Measurements from ENCODE around the gene MLLT3.

MLLT3 gene

DNA sequence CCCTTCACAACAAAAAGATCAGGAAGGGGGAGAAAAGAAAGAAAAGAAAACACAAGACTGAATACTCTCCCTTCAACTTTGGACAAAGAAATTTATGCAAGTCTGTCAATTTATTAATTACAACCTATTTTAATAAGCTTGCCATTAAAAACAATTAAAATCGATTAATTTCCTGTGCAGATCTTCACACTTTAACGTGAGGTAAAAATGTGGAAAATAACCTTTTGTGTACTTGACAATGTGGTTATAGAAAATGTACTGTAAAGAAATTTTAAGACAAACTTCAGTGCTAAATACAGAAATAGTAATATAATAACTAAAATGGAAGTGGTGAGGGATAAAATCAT, 2.7 kb upstream of the MLLT3 start:
- no peak for DNase-seq (ENCODE audit: low read depth in 3 of 3)

DNA sequence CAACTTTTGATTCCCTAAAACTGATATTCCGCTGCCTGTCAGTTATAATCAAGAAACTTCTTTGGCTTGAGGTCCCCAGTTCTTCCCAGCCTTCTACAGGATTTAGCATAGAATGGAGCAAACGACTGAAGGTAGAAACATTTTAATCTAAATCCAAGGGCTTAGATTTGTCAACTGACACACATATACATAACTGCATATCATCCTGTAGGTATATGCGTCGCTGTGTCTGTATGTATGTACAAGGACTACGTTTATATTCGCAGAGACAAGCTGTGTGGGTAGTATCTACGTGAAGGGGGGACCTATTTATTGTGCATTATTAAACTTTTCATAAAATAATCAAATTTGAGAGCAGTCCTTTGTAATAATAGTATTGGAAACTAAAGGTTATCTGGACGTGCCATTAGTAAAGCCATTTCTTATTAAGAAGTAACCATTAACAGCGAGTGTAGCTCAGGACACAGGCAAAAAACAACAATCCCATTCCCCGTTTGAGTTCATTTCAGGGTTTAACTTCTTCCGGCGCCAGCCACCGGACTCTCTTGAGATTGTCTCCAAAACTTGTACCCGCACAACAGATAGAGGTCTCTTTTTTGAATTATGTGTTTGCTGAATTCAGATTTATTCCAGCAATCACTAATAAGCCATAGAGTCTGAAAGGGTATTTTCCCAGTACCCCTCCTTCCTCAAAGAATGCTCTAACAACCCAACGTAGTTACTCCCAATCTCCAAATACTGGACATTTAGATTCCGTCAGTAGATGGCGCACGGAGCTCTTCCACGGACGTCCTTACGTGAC, 2.1 kb upstream of the MLLT3 start:
- DNase-seq (ENCODE audit: low read depth in 3 of 3), result peak in 1 of 3 experiments; percentile 32

DNA sequence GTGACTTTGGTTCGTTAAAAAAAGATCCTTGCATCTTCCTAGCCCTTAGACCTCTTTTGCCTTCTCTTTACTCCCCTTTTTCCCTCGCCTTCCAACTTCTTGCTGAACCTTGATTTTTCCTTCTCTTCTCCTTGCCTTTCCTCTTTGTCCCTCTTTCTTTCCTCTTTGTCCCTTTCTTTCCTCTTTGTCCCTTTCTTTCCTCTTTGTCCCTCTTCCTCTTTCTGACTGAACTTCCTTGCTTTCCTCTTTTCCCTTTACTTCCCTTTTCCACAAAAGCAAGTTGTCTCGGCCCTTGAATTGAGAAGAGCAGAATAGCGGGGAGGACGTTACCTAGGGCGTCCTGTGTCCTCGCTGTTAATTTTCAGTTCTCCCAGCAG, 1.4 kb upstream of the MLLT3 start:
- DNase-seq (ENCODE audit: low read depth in 3 of 3), result no peak

DNA sequence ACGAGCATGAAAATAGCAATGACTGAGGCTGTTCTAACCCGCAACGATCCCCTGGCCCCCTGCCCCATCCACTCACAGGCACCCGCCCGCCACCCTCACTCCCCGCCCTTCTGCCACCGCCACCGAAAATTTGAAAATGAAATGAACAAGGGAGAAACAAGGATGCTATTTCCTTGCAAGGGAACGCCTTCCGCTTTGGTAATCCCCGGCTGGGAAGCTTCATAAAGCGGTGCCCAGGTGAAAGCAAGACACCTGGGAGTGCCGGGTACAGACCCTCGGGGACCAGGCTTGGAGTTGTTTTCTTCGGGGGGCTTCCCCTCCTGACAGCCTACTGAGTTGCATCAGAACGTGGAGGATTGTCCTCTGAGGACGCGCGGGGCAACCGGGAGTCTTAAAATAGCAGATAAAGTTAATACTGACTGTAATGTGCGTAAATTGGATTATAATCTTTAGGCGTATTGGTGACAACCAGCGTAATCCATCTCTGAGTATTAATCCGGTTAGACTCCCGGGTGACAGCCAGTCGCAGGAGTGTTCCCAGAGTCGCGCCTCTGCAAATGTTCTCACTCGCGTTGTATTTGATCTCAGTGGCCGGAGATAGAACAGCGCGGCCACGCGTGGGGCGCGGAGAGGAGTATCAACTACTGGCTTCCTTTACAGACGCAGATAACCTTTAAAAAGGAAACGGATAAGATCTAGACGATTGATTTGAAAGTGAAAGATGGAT, 885 bp upstream of the MLLT3 start:
- DNase-seq (ENCODE audit: low read depth in 3 of 3), result peak; percentile 23 to 56 (median 29)

DNA sequence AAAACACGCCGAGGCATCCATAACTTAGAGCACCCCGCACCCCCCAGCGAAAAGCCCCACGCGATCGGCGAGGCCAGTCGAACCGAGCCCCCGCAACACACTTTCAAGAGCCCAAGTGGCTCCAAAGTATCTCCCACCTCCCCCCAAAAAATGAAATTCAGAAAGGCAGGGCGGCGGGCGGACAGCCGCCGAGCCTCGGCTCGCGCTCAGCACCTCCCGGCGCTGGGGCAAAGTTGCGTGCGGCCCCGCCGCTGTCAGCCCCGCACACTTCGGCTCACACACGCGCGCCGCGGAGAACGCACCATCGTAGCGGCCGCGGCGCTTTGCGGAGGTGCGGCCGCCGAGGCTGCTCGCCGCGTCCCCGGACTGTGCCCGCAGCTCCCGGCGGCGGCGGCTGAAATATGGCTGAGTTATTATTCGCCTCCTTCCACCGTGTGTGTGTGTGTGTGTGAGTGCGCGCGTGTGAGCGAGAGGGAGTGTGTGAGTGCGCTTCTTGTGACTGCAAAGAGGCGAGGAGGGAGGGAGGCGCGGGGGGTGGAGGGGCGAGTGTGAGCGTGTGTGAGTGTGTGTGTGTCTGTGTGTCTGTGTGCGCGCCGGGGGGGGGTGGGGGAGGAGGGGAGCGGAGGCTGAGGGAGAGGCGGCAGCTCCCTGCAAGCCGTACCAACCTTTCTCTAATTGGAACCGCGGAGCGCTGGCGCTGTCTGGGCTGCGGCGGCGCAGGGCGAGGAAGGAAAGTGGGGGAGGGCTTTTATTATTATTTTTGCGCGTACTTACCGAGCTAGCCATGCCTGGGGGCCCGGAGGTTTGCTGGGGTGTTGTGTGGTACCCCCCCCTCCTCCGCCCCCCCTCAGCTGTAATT, 599 bp downstream of the MLLT3 start:
- DNase-seq (ENCODE audit: low read depth in 3 of 3), result peak; percentile 49 to 67 (median 50)

DNA sequence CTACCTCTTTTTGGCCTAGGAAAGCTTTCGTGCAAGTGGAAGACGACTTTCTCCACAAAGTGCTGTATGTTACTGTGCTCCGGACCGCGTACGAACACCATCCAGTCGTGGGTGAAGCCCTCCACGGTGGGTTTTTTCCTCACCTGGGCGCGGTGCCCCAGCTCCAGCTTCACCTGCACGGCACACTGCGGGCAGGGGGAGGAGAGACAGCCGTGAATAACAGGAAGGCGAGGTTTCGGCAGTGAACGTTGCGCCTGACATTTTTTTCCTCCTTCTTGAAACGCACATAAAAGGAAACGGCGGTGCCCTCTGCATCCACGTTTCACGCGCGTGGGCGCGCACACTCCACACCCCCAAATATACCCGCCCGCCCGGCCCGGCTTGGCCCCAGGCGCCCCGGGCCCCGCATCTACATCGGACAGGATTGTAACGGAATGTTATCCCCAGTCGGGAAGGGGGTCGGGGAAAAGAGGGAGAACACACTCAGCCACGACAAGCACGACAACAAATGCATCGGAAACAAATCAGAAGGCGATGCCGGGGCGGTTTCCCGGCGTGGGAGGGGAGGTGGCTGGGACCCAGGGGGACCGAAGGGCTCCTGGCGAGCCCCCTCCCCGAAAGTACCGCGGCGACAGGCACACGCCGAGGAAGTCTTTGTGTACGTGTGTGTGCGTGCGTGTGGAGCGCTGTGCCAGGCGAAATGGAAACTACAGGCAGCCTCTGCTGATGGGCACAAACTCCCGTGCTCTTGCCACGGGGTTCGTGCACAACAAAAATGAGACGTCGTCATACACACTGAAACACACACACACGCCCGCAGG, 1.4 kb downstream of the MLLT3 start:
- DNase-seq (ENCODE audit: low read depth in 3 of 3), result peak; percentile 29 to 59 (median 38)

DNA sequence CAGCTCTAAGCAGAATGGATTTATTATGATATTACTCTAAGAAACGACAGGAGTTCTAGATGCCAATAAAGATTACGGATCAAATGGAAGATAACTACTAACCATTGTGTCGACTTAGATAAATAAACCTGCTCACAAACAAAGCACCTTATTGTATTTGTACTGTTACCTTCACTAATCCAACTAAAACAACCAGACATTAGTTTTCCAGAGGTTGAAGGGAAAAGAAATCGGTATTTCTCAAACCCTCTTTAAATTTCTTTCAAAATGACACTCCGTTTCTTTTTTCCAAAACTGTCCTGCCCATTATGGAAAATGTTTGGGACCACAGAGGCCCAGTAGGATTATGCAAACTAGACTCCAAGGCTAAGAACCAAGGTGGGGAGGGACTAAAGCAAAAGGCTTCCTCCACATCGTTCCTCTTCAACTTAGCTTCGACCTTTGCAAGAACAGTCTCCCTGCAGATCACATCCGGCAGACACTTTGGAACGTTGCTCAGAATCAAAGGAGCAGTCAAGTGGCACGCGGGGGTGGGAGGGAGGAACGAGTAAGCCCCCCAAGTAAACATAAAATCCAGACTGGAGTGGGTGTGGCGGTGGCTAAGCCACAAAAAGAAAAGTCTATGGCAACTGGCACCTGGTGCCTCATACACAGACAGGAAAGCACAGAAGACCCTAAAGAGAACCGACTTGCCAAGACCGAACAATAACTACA, 2.7 kb downstream of the MLLT3 start:
- DNase-seq (ENCODE audit: low read depth in 3 of 3), result peak in 1 of 3 experiments; percentile 12

DNA sequence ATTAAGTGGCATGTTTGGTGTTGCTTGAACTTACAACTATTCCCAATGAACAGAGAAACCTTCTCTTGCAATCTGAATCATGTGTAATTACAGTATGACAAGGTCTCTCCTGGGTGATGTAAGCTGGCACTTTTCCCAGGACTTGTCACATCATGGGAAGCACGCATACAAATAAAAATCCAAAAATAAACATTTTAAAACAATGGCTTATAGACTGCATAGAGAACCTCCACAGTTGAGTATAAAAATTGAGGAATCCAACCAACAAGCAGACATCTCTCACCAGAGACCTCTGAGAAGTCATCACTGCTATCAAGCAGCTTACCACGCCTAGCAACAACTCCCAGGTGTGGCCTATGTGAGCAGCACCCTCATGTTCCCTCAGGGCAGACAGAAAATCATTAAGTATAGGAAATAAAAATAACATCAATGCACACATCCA, 3.9 kb downstream of the MLLT3 start:
- DNase-seq (ENCODE audit: low read depth in 3 of 3), result no peak

DNA sequence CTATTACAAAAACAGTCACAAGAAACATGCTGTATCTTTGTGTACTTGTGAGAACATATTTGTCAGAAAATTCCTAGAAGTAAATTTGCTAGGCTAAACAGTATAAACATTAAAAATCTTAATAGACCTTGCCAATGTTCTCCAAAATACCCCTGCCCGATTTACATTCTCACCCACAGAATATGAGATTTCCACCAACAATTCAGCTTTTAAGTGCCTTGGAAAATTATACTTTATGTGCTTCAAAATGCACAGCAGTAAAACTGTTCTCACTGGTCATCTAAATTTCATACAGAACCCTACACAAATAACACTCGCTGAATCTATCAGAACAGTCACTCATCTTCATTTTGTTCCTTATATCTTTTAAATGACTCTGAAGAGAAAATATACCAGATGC, 5.5 kb downstream of the MLLT3 start:
- no peak for DNase-seq (ENCODE audit: low read depth in 3 of 3)

DNA sequence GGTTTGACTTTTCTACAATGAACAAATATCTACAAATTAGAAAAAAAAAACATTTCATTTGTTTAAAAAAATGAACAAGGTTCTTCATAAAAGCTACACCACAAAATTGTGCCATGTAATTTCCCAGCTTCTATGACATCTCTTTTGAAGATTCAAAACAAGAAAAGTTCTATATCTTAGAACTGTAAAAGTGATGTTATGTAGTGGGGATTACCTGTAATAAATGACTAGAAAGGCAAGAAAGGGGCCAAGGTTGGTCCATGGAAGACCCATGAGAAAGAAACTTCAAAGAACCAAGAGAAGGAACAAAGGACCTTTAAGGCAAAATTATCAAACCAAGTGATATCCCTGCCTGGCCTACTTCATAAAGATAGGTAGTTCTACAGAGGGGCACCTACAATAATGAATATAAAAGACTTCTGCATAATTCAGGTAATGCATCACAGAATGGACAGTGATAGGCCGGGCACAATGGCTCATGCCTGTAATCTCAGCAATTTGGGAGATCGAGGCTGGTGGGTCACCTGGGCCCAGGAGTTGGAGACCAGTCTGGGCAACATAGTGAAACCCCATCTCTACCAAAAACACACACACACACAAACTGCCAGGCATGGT, 7.6 kb downstream of the MLLT3 start:
- no peak for DNase-seq (ENCODE audit: low read depth in 3 of 3)

GRCh38 chr9:20611691-20612287, 10.5 kb downstream of the MLLT3 start:
- DNase-seq (ENCODE audit: low read depth in 3 of 3), result no peak

GRCh38 chr9:20610591-20610990, 11.7 kb downstream of the MLLT3 start:
- no peak for DNase-seq (ENCODE audit: low read depth in 3 of 3)

DNA sequence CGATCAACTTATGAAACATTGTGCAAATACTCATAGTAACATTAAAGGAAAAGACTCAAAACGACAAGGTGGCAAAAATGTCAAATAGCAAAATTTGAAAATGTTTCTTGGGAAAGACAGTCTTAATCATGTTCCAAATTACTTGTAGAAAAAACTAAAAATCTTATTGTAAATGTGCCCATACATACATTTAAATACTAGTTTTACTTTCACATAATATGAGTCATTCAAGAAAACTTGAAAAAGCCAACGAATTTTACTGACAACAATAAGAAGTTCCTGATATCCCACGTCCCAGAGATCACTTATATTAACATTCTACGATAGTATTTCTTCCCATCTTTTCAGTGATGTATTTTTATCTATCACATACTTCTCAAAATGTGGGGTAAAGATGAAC, 13.7 kb downstream of the MLLT3 start:
- no peak for DNase-seq (ENCODE audit: low read depth in 3 of 3)

- DNase-seq (ENCODE audit: low read depth in 3 of 3), result no peak
Measured at GRCh38 chr9:20606652-20607051, 15.6 kb downstream of the MLLT3 start.

- DNase-seq (ENCODE audit: low read depth in 3 of 3), result no peak
Measured at GRCh38 chr9:20604562-20604961, 17.7 kb downstream of the MLLT3 start.

GRCh38 chr9:20603524-20604268, 18.6 kb downstream of the MLLT3 start:
- no peak for DNase-seq (ENCODE audit: low read depth in 3 of 3)

- no peak for DNase-seq (ENCODE audit: low read depth in 3 of 3)
Measured at GRCh38 chr9:20601292-20601691, 21.0 kb downstream of the MLLT3 start.

- DNase-seq (ENCODE audit: low read depth in 3 of 3), result no peak
Measured at GRCh38 chr9:20599195-20599594, 23.1 kb downstream of the MLLT3 start.

DNA sequence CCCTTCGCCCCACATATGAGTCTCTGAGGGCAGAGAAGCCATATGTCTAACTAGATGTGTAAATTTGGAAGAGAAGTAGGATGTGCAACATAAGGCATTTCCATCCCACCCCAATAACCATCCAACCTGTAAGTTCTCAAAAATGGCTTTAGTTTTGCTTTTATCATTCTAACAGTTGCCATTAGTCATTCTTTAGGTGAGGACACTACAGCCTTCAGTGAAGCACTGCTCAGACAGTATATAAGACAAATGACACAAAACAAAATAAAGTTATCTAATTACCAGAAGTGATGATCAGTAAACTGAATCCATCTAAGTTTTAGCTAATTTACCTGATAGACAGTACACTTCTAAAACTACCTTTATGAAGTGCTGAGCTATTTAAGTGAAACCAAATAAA, 23.9 kb downstream of the MLLT3 start:
- no peak for DNase-seq (ENCODE audit: low read depth in 3 of 3)
